Tibial nerve (tissue), 4 donors: Measurements from ENCODE around the gene FLNC. TPM values are rescaled to one million over a fixed set of nuclear protein-coding genes. Genes with fewer than 3 reads are reported as not detected.

Source experiments
- DNase-seq, 2 donors: peaks; one replicate each; pipeline ENCODE4 v3.0.0-alpha.2; 2019; ENCODE audit warnings: low spot score in 2 of 2
- H3K27ac ChIP-seq, 4 donors: fragments of 200-600 bp; sonication (generic) in 3 of 4; one replicate each; pipeline ENCODE4 v1.5.1; 2017 to 2019; ENCODE audit warnings: mild to moderate bottlenecking in 1 of 4
- H3K27me3 ChIP-seq, 2 donors: fragments of 200-600 bp; sonication (generic) in 1 of 2; one replicate each; pipeline versions ENCODE4 v1.5.1 to v1.6.0; 2017 to 2019
- H3K36me3 ChIP-seq, 3 donors: fragments of 200-600 bp; sonication (generic); one replicate each; pipeline ENCODE4 v1.5.1; 2018 to 2019
- H3K4me1 ChIP-seq, 4 donors: fragments of 200-600 bp; sonication (generic) in 3 of 4; one replicate each; pipeline ENCODE4 v1.5.1; 2017 to 2019
- H3K4me3 ChIP-seq, 4 donors: fragments of 200-600 bp; sonication (generic) in 3 of 4; one replicate each; pipeline ENCODE4 v1.5.1; 2017 to 2019; ENCODE audit warnings: mild to moderate bottlenecking in 1 of 4, moderate library complexity in 1 of 4
- H3K9me3 ChIP-seq, 4 donors: fragments of 200-600 bp; sonication (generic) in 3 of 4; one replicate each; pipeline ENCODE4 v1.5.1; 2017 to 2019
- CTCF ChIP-seq, 5 experiments: fragments of 200-600 bp in 3 of 5; fragments of 450-650 bp in 2 of 5; sonication (generic) in 3 of 5; IDR thresholded peaks; one replicate each; pipeline ENCODE4 v1.5.1; 2016 to 2019; ENCODE audit warnings: antibody characterized with exemption in 5 of 5, mild to moderate bottlenecking in 3 of 5, moderate library complexity in 2 of 5
- EP300 ChIP-seq, 2 donors: sonication (generic); formaldehyde crosslinking; IDR thresholded peaks; one replicate each; pipeline ENCODE4 v1.6.1; 2017; ENCODE audit warnings: antibody characterized with exemption in 2 of 2, mild to moderate bottlenecking in 1 of 2
- POLR2A ChIP-seq, 2 donors: fragments of 450-650 bp; IDR thresholded peaks; one replicate each; pipeline ENCODE4 v1.6.1; 2017; ENCODE audit warnings: antibody characterized with exemption in 2 of 2, mild to moderate bottlenecking in 2 of 2, moderate library complexity in 2 of 2
- WGBS, 2 donors: methylation state at CpG; one replicate each; pipeline ENCODE4 v1.1.5; 2018; 5-methylcytosine and 5-hydroxymethylcytosine counted together
- total RNA-seq, 4 donors: library from RNA; depleted of rRNA; stranded (reverse); fragments of >200 nt; gene quantifications; one replicate each; pipeline ENCODE4 v1.1.0, GENCODE V29; 2016

The FLNC gene
- total RNA-seq, 4 donors from 2014 or later: 5.5 to 13.5 (median 9.0) TPM

GRCh38 chr7:128831994-128832879 is 2.0 kb downstream of the FLNC start:
- Histone ChIP-seq H3K27me3 (peaks cover 0 to 35% of the 10 kb centered on the region in 2 donors), H3K9me3 (no peaks in the 10 kb centered on the region), H3K27ac (peak overlapping the region; percentile 20 to 79 (median 66)), H3K36me3 (no peaks in the 10 kb centered on the region), H3K4me3 (peak overlapping the region in 2 of 4 donors; percentile 42 to 59), H3K4me1 (peaks cover 0 to 51% (median 29%) of the 10 kb centered on the region in 4 donors)
- TF ChIP-seq CTCF (IDR thresholded peaks at IDR 0.05): no peak
- TF ChIP-seq EP300 (IDR thresholded peaks at IDR 0.05): no peak
- no peak for TF ChIP-seq POLR2A (IDR thresholded peaks at IDR 0.05)
- DNase-seq: no peak
- WGBS, 2 donors: 28 to 31% methylated on average over 17 to 21 of the region's 22 CpGs

GRCh38 chr7:128832880-128833147 is 2.6 kb downstream of the FLNC start:
- H3K9me3 ChIP-seq: no peaks in the 10 kb centered on the region
- peak overlapping the region in 1 of 4 donors; percentile 59 for H3K4me3 ChIP-seq
- TF ChIP-seq POLR2A (IDR thresholded peaks at IDR 0.05) (no peak), CTCF (IDR thresholded peaks at IDR 0.05) (no peak), EP300 (IDR thresholded peaks at IDR 0.05) (no peak)
- peaks cover 0 to 35% of the 10 kb centered on the region in 2 donors for H3K27me3 ChIP-seq
- peaks cover 0 to 51% (median 29%) of the 10 kb centered on the region in 4 donors for H3K4me1 ChIP-seq
- WGBS, 2 donors: 23 to 40% methylated on average over 2 of the region's 2 CpGs
- H3K36me3 ChIP-seq: no peaks in the 10 kb centered on the region
- no peak for DNase-seq
- H3K27ac ChIP-seq: peak overlapping the region; percentile 20 to 79 (median 66)

GRCh38 chr7:128833148-128833945 is 3.1 kb downstream of the FLNC start:
- WGBS, 2 donors: 6 to 8% methylated on average over 11 to 13 of the region's 13 CpGs
- H3K4me3 ChIP-seq: no peak overlapping the region

GRCh38 chr7:128833946-128834325 is 3.7 kb downstream of the FLNC start:
- peaks cover 0 to 35% of the 10 kb centered on the region in 2 donors for H3K27me3 ChIP-seq
- peaks cover 0 to 51% (median 29%) of the 10 kb centered on the region in 4 donors for H3K4me1 ChIP-seq
- no peak for TF ChIP-seq EP300 (IDR thresholded peaks at IDR 0.05)
- H3K27ac ChIP-seq: peak overlapping the region in 3 of 4 donors; percentile 57 to 79 (median 74)
- H3K4me3 ChIP-seq: no peak overlapping the region
- DNase-seq: no peak
- H3K36me3 ChIP-seq: peaks cover 0 to 11% (median 0%) of the 10 kb centered on the region in 3 donors
- 31 to 34% methylated on average over 4 of the region's 4 CpGs for WGBS, 2 donors
- H3K9me3 ChIP-seq: no peaks in the 10 kb centered on the region

More at GRCh38 chr7:128833148-128833945, 3.1 kb downstream of the FLNC start:
- Histone ChIP-seq H3K36me3 (peaks cover 0 to 5% (median 0%) of the 10 kb centered on the region in 3 donors), H3K4me1 (peaks cover 0 to 51% (median 29%) of the 10 kb centered on the region in 4 donors), H3K27ac (peak overlapping the region; percentile 20 to 79 (median 66)), H3K27me3 (peaks cover 0 to 35% of the 10 kb centered on the region in 2 donors), H3K9me3 (no peaks in the 10 kb centered on the region)
- peak in 1 of 2 donors; percentile 46 for DNase-seq
- TF ChIP-seq POLR2A (IDR thresholded peaks at IDR 0.05): no peak
- no peak for TF ChIP-seq EP300 (IDR thresholded peaks at IDR 0.05)
- TF ChIP-seq CTCF (IDR thresholded peaks at IDR 0.05): no peak

- 90 to 94% methylated on average over 9 to 14 of the region's 16 CpGs for WGBS, 2 donors
- peaks cover 0 to 45% (median 29%) of the 10 kb centered on the region in 4 donors for H3K4me1 ChIP-seq
- DNase-seq: no peak
Observed at GRCh38 chr7:128835231-128835751, 5.1 kb downstream of the FLNC start.

More at GRCh38 chr7:128835231-128835751, 5.1 kb downstream of the FLNC start:
- Histone ChIP-seq H3K9me3 (no peaks in the 10 kb centered on the region), H3K27me3 (peaks cover 0 to 26% of the 10 kb centered on the region in 2 donors), H3K27ac (no peak overlapping the region), H3K4me3 (no peak overlapping the region), H3K36me3 (peaks cover 0 to 13% (median 0%) of the 10 kb centered on the region in 3 donors)
- TF ChIP-seq CTCF (IDR thresholded peaks at IDR 0.05) (no peak), EP300 (IDR thresholded peaks at IDR 0.05) (no peak), POLR2A (IDR thresholded peaks at IDR 0.05) (no peak)
